Suprapubic skin (tissue), 4 donors: ENCODE measurements around the gene CHST13.

Source experiments
- POLR2A ChIP-seq, 2 donors: fragments of 450-650 bp; IDR thresholded peaks; one replicate each; pipeline ENCODE4 v1.6.1; 2017; ENCODE audit warnings: antibody characterized with exemption in 2 of 2, mild to moderate bottlenecking in 2 of 2, moderate library complexity in 2 of 2
- POLR2AphosphoS5 ChIP-seq, 3 donors: sonication (generic); formaldehyde crosslinking; IDR thresholded peaks; one replicate each; pipeline ENCODE4 v1.6.1; 2017; ENCODE audit warnings: antibody characterized with exemption in 3 of 3
- TF ChIP-seq, protein P1 (sequence below), 2 donors: fragments of 200-600 bp in 1 of 2; fragments of 450-650 bp in 1 of 2; sonication (generic) in 1 of 2; IDR thresholded peaks; one replicate each; pipeline ENCODE4 v1.5.1; 2016 to 2019; ENCODE audit warnings: antibody characterized with exemption in 2 of 2, mild to moderate bottlenecking in 1 of 2, moderate library complexity in 1 of 2

- TF ChIP-seq, protein P1, sequence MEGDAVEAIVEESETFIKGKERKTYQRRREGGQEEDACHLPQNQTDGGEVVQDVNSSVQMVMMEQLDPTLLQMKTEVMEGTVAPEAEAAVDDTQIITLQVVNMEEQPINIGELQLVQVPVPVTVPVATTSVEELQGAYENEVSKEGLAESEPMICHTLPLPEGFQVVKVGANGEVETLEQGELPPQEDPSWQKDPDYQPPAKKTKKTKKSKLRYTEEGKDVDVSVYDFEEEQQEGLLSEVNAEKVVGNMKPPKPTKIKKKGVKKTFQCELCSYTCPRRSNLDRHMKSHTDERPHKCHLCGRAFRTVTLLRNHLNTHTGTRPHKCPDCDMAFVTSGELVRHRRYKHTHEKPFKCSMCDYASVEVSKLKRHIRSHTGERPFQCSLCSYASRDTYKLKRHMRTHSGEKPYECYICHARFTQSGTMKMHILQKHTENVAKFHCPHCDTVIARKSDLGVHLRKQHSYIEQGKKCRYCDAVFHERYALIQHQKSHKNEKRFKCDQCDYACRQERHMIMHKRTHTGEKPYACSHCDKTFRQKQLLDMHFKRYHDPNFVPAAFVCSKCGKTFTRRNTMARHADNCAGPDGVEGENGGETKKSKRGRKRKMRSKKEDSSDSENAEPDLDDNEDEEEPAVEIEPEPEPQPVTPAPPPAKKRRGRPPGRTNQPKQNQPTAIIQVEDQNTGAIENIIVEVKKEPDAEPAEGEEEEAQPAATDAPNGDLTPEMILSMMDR (IDR thresholded peaks at IDR 0.05), result no peak
- TF ChIP-seq POLR2A (IDR thresholded peaks at IDR 0.05) (no peak), POLR2AphosphoS5 (IDR thresholded peaks at IDR 0.05) (no peak)
Observed at GRCh38 chr3:126516936-126517290, 7.0 kb upstream of the CHST13 start.
